GM18951 (cell line): ENCODE measurements around the gene LOXL1.

Experiments
- POLR2A ChIP-seq: IDR thresholded peaks from 4 replicates; pipeline ENCODE4 v1.6.1; 2011; ENCODE audit warnings: mild to moderate bottlenecking; ENCODE audit not compliant: insufficient read length, insufficient read depth; ENCODE audit errors: extremely low read depth
- in situ Hi-C: fragments of 300-500 bp; cut with MboI; formaldehyde crosslinking; loops from one replicate; pipeline ENCODE4 v1.12.0; 2022; ENCODE audit warnings: low sequenced_read_pairs, mixed read lengths, inconsistent platforms; ENCODE audit not compliant: unreplicated experiment

The LOXL1 gene

DNA sequence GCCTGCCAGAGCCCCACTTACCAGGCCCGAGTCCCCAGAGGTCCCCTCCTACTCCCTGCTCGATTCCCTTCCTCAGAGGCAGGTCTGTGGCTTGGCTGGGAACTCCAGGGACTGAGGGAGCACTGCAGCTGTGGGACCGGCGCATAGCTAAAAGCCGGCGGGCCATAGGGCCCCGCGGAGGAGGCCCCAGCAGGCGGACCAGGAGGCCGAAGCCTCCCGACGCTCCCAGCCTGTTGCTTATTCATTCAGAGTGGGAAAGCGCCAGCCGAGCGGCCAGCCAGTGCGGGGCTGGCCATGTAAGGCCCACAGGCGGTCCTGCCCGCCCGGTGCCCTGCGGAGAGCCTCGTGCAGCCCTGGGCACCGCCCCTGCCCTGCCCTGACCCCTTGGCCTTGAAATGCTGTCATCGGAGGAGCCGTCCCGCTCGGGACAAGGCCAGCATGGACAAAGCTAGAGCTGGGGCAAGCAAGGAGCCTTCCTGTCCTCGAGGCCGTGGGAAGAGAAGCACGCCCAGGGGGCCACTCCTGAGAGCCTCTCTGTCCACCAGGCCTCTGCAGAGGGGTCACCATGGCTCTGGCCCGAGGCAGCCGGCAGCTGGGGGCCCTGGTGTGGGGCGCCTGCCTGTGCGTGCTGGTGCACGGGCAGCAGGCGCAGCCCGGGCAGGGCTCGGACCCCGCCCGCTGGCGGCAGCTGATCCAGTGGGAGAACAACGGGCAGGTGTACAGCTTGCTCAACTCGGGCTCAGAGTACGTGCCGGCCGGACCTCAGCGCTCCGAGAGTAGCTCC is at the start of gene LOXL1:
LOXL1 (plus strand) TSS at position 244 of the 784 bp plus-strand sequence; CDS start at position 566, 322 bp downstream.
- in situ Hi-C loops, result no loop called here
- no peak for TF ChIP-seq POLR2A

GRCh38 chr15:73879426-73879825 is 46.8 kb upstream of the LOXL1 start:
- TF ChIP-seq POLR2A, result no peak
- in situ Hi-C loops, result no loop called here

DNA sequence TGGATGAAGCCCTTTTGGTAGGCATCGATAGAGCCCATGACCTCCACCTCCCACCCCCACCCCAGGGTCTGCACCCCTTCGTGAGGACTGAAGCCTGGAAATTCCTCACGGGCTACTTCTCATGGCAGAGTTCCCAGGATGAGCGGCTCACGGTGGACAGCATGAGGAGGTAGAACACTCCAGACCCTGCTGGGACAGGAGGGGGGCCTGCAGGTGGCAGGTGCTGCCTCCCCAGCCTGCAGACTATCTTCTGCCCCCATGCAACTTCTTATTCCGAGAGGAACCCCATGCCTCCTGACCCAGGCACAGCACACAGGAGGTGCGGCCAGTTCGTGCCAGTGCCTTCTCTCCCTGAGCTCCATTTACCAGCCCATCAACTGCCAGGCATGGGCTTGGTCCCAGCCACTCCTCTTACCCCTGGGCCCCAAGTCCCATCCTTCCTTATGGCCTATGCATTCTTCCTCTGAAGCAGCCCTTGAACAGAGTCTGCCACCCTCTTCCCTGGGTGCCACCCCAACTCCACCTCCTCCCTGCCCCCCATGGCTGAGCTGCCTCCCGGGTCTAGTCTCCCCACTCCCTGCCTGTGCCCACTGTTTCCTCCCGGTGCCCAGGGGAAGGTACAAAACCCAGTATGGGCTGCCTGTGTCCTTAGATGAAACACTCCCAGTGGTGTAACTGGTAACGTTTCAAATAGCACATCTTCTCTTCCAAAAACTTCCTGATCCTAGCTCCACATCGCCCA is 44.5 kb upstream of the LOXL1 start:
- in situ Hi-C loops, result no loop called here
- no peak for TF ChIP-seq POLR2A

GRCh38 chr15:73882761-73883419 is 43.4 kb upstream of the LOXL1 start:
- no peak for TF ChIP-seq POLR2A

DNA sequence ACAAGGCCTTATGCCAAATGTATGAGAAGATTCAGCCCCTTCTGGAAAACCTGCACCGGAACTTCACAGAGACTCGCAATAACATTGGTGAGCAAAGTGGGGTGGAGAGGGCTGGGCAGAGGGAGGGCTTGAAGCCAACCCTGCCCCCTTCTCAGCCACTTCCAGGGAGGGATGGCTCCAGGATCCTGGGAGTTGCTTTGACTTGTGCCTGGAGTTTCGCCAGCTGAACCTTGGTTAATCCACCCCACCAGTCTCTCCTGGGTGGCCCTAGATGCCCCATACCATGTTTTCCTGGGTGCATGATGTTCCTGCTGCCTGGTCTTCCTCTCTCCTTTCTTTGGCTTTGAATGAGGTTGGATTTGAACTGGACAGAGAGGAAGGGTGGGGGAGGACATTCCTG is 42.1 kb upstream of the LOXL1 start:
- no peak for TF ChIP-seq POLR2A
- in situ Hi-C loops, result no loop called here

More at GRCh38 chr15:73882761-73883419, 43.4 kb upstream of the LOXL1 start:
- in situ Hi-C loops, result no loop called here

DNA sequence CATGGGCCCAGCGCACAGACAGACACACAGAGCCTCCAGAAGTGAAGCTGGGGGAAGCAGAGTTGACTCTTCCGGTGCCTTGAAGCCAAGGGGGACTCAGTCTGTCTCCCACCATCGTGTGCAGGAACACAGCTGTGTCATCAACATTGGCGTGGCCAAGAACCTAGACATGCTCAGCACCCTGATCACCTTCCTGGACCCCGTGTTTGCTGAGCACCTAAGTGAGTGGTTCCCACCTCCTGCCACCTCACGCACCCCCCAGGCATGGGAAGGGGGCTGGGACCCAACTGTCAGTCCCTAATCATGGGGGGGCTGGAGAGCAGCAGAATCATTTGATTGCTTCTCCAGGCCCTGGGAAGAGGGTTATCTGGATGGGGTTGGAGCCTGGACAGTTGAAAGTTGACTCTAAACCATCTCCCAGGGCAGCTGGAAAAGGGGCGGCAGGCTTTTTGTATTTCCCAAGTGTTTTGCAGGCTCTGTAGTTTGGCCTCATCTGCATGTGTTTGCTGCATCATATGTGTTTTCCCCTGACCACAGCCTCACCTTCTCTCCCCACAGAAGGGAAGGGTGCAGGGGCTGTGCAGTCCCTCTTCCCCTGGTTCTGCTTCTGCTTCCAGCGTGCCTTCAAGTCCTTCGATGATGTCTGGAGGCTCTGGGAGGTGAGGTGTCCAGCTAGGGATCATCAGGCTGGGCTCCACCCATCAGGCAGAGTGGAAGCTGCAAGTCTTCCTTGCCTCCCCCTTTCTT is 40.1 kb upstream of the LOXL1 start:
- in situ Hi-C loops, result no loop called here
- no peak for TF ChIP-seq POLR2A

DNA sequence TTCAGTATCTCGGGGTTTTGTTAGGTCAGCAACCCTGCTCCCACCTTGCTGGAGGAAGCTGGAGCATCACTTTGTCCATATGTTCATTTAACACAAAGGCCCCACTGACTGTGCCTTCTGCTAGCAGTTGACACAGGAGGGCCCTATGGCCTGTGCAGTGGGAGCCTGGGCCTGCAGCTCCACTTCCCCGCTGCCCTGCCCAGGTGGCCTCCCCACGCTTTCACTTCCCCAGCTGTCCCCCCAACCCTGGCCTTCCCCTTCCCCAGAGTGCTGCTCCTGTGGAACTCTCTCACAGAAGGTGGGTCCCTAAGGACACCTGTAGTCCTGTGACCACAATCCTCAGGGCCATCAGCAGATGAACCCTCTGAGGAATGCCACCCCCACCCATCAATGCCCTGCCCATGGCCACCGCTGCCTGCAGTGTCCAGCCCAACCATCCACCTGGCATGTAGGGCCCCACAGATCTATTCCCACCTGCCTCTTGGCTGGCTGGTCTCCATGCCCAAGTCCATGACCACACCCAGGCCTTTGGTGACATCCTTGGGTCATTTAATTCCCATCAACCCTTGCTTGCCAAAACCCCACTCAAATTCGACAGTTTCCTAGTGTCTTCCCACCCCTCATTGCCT is 39.4 kb upstream of the LOXL1 start:
- in situ Hi-C loops, result no loop called here
- no peak for TF ChIP-seq POLR2A

- TF ChIP-seq POLR2A, result no peak
- in situ Hi-C loops, result no loop called here
Observed at GRCh38 chr15:73887481-73887880, 38.8 kb upstream of the LOXL1 start.

GRCh38 chr15:73888224-73889041 is 37.8 kb upstream of the LOXL1 start:
- TF ChIP-seq POLR2A, result no peak
- in situ Hi-C loops, result no loop called here

DNA sequence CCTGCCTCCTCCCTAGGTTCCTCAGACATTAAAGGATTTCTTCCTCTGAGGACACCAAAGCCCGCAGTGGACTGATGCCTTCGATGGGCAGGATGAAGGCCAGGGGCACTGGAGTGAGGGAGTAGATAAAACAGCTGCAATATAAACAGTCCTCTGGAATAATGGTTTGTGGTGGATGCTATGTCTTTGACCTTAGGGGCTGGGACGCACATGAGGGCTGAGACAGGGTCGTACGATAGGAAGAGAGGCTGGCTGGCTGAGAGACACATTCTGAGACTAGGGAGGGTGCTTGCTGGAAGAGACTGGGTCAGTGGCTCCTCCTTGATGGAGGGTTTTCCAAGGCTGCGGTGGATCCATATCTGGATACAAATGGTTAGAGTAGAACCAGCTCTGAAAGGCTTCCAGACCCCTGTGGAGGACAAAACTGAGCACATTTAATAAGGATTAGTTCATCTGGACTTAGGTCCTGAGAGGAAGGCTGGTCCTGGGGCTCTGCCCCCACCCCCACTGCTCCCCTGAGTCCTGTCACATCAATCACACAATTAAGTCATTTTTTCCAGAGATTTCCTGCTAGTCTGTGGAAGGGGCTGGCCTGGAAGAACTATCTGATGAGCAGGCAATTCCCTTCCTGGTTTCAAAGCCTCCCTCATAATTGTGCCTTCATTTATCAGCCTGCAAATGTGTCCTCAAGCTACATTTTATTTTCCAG is 37.1 kb upstream of the LOXL1 start:
- in situ Hi-C loops, result no loop called here
- TF ChIP-seq POLR2A, result no peak

GRCh38 chr15:73889762-73890124 is 36.5 kb upstream of the LOXL1 start:
- no peak for TF ChIP-seq POLR2A
- in situ Hi-C loops, result no loop called here
